ENCODE measurements around the gene ASPA.
"Not testable (repeated sequence)": the region's sequence is repeated elsewhere in the genome, so short reads cannot be mapped to it uniquely, and the experiment has no call there.

Gene ASPA

DNA sequence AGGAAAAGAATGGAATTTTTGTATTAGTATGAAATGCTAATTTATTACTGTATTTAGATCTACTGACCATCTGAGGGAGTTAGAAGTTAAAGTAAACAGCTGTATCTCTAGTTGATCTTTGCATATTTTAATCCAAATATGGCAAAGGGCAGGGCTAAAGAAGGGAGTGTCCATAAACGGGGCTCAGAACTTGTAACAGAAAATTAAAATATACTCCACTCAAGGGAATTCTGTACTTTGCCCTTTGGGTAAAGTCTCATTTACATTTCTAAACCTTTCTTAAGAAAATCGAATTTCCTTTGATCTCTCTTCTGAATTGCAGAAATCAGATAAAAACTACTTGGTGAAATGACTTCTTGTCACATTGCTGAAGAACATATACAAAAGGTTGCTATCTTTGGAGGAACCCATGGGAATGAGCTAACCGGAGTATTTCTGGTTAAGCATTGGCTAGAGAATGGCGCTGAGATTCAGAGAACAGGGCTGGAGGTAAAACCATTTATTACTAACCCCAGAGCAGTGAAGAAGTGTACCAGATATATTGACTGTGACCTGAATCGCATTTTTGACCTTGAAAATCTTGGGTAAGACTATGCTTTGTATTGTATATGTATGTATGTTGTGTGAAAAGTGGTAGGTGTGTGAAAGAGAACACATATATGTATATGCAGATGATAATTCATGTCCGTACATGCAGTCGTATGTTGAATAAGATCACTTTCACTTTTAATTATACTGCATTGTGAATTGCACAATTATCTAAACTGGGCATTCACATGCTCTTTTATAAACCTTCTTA, at the start of gene ASPA:
Gene ASPA, plus strand, starts transcription at position 186 of the 799 bp plus-strand sequence. Its CDS starts 163 bp downstream, at position 349.
- TF ChIP-seq, protein P1, sequence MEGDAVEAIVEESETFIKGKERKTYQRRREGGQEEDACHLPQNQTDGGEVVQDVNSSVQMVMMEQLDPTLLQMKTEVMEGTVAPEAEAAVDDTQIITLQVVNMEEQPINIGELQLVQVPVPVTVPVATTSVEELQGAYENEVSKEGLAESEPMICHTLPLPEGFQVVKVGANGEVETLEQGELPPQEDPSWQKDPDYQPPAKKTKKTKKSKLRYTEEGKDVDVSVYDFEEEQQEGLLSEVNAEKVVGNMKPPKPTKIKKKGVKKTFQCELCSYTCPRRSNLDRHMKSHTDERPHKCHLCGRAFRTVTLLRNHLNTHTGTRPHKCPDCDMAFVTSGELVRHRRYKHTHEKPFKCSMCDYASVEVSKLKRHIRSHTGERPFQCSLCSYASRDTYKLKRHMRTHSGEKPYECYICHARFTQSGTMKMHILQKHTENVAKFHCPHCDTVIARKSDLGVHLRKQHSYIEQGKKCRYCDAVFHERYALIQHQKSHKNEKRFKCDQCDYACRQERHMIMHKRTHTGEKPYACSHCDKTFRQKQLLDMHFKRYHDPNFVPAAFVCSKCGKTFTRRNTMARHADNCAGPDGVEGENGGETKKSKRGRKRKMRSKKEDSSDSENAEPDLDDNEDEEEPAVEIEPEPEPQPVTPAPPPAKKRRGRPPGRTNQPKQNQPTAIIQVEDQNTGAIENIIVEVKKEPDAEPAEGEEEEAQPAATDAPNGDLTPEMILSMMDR (IDR thresholded peaks at IDR 0.05; ENCODE audit: insufficient read depth, missing control alignments): no peak
- FAIRE-seq (no peak), DNase-seq (ENCODE audit: insufficient read length, low spot score) (no peak)

DNA sequence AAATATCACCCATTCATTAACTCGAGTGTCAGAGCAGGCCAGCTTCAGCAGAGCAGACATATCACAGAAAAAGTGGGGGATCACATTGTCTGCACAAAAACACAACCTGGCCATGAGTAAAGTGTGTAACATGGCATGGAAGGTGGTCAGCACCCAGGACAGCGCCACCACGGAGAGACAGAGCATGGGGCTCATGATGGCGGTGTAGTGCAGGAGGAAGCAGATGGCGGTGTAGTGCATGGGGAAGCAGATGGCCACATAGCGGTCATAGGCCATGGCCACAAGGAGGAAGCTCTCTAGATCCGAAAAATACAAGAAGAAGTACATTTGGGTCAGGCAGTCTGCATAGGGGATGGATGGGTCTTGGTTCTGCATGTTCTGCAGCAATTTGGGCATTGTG, 42.6 kb upstream of the ASPA start:
- not testable (repeated sequence) for DNase-seq (ENCODE audit: insufficient read length, low spot score); FAIRE-seq

DNA sequence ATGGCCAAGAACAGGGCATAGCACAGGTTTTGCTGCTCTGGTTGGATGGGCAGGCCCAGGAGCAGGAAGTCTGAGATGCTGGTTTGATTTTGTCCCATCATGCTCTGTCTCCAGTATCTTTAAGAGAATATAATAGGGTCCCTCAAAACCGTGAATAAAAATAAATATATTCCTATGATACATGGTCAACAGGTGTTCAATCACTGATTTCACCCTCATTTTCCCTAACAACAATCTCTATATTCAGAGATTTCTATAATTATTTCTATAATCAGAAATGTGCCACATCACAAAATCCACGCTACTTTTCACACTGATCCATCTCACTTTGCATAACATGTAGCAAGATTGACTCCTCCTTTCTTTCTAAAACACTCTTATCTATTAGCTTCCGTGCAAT, 42.1 kb upstream of the ASPA start, which contains the start of gene OR1E2:
Gene OR1E2, minus strand, starts transcription at position 101 of the 400 bp plus-strand sequence. Its CDS starts 0 bp downstream, at position 101.
- TF ChIP-seq, protein P1 (IDR thresholded peaks at IDR 0.05; ENCODE audit: insufficient read depth, missing control alignments): no peak
- DNase-seq (ENCODE audit: insufficient read length, low spot score) (no peak), FAIRE-seq (no peak)

DNA sequence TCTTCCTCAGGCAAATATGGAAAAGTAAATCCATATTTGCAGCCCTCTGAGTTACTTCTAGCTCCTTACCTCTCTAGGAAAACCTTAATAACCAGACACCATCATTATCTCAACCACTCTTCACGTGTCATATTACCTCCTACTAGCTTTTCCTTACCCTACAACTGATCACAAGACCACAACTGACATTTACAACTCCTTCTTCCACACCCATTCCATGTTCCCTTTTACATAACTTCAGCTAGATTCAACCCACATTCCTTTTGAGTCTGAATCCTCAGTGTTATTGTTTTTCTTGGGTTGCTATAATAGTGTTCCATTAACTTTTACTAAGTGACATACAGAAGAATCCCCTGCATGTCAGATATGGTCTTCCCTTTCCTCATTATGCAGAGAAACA, 37.4 kb upstream of the ASPA start:
- no peak for FAIRE-seq

DNA sequence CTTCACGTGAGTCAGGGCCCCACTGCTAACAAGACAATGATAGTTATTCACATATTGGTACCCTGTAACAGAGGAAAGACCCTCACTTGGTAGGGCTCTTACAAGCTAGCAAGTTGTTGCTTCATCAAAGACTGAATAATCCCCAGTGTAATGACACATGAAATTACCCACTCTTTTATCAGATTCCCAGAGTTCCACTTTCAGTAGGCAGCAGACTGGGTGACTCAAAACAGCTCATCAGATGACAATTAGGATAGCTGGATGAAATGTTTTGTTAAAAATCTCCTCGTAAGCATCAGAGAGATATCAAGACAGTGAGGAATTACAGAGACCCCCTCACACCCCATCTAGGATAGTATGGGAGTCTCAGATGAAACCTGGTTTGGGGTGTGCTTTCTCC, 35.3 kb upstream of the ASPA start:
- no peak for FAIRE-seq
- DNase-seq (ENCODE audit: insufficient read length, low spot score): no peak
- TF ChIP-seq, protein P1 (IDR thresholded peaks at IDR 0.05; ENCODE audit: insufficient read depth, missing control alignments): no peak

More for the DNA sequence above, 37.4 kb upstream of the ASPA start:
- TF ChIP-seq, protein P1 (IDR thresholded peaks at IDR 0.05; ENCODE audit: insufficient read depth, missing control alignments): no peak
- DNase-seq (ENCODE audit: insufficient read length, low spot score): no peak

DNA sequence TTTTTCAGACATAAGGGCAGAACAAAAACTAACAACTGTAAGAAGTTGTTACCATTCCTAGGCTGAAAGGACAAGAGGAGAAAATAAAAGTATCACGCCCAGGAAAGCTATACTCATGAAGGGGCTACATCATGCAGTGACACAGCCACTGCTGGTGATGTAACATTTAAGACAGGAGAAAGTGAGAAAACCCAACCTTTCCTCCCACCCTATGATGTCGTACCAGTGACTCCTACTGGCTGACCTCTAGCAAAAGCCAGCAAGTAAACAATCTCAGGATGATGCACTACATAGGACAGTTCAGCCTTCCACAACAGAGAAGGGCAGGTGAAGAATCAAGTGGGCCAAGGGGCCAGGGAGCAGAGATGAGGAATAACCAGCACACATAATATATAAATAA, 28.2 kb upstream of the ASPA start:
- TF ChIP-seq, protein P1 (IDR thresholded peaks at IDR 0.05; ENCODE audit: insufficient read depth, missing control alignments): no peak
- FAIRE-seq (no peak), DNase-seq (ENCODE audit: insufficient read length, low spot score) (no peak)

DNA sequence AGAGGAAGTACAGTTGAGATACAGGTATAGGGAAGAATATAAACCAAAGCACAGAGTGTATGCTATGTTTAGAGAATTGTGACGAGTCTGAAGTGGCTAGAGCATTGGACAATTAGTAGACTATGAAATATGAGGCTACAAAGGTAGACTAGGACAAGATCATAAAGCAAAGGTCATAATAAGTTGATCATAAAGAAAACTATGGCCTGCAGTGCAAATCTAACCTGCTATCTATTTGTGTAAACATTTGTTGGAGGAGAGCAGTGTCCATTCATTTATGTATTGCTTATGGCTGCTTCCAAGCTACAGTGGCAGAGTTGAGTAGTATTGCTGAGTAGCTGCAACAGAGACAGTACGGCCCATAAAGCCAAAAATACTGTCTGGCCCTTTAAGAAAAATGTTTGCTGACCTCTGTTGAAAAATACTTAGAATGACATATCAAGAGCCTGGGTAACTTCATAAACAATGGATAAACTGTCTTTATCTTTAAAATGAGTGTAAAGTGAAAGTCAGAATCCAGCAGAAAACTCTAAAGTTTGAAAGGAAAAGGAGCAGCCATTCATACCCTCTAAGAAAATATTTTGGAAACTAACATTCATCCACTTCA, 27.6 kb upstream of the ASPA start:
- TF ChIP-seq, protein P1 (IDR thresholded peaks at IDR 0.05; ENCODE audit: insufficient read depth, missing control alignments): no peak
- FAIRE-seq (no peak), DNase-seq (ENCODE audit: insufficient read length, low spot score) (no peak)

DNA sequence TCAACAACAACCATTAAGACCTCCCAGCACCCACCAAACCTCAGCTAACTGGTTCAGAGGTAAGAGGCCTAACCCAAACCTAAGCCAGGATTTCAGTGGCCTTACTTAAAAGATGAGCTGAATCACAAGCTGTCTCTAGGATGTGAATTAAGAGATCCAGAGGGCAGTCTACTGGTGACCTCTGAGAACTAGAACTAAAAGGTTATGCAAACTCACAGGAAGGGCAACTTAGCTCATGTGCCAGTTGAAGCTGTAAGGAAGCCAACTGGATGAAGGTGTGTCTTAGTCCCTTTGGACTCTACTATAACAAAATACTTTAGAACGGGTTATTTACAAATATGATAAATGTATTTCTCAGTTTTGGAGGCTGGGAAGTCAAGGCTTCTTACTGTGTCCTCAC, 9.4 kb upstream of the ASPA start:
- FAIRE-seq; DNase-seq (ENCODE audit: insufficient read length, low spot score): not testable (repeated sequence)

All from D721Med (cell line).